AG08396 (cell line): ENCODE results near the gene PRIM2.
"Not testable (repeated sequence)": the region's sequence is repeated elsewhere in the genome, so short reads cannot be mapped to it uniquely, and the experiment has no call there.

ENCODE experiments used
- DNase-seq: peaks from one replicate; pipeline ENCODE4 v3.0.0; 2012; ENCODE audit warnings: low spot score, mixed read lengths

Gene PRIM2

GRCh38 chr6:57445790-57446468 is 128.5 kb downstream of the PRIM2 start:
- not testable (repeated sequence) for DNase-seq

DNA sequence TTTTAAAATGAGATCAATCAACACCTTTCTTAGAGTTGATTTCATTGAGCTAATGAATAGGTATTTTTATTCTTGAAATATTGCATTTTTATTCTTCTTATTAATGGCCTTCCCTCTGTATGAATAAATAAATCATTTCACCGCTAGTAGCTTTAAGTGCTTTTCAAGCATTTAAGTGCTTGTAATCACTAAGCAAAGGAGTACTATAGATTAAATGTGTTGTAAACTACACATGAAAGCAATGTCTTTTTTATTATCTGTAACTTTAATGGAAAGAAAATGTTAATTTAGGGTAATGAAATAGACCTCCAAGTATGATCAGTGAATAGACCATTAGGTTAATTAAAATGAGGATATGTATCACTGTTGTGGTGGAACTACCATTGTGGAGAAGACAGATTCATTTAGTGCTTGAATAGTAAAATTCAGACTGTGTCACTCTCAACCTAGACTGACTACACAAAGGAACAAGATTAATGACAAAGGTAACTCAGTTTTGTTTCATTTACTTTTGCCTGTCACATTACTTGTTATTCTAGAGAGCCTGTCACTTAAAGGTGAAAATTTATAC is 132.2 kb downstream of the PRIM2 start:
- not testable (repeated sequence) for DNase-seq

GRCh38 chr6:57459781-57460180 is 142.4 kb downstream of the PRIM2 start:
- not testable (repeated sequence) for DNase-seq

- not testable (repeated sequence) for DNase-seq
Observed at GRCh38 chr6:57461022-57461421, 143.6 kb downstream of the PRIM2 start.

- not testable (repeated sequence) for DNase-seq
Observed at GRCh38 chr6:57463809-57464208, 146.4 kb downstream of the PRIM2 start.

- DNase-seq = not testable (repeated sequence)
Observed at GRCh38 chr6:57465968-57466367, 148.5 kb downstream of the PRIM2 start.

- no peak for DNase-seq
Observed at GRCh38 chr6:57469072-57469471, 151.6 kb downstream of the PRIM2 start.

- DNase-seq = not testable (repeated sequence)
Observed at GRCh38 chr6:57470148-57470547, 152.7 kb downstream of the PRIM2 start.

DNA sequence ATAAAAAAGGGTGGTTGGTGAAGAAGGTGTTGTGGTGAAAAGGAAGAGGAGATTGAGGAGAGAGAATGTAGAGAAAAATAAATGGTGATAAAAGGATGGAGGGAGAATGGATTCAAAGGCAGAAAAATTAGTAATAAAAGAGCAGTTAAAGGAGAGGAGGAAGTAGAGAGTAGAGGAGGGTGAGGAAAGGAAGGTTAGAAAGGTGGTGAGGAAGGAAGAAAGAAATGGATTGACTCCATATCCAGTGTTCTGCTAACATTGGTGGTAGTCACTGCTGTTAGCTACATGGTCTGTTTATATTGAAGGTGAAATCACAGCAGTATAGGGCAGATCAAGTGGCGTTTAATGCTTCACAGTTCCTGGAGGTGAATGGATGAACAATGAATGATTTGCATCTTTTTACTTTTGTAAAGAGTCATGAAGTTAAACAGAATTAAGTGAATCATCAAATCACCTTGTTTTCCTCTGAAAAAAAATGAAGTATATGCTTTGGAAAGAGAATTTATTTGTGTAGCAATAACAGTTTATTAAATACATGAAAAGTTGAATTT is 154.0 kb downstream of the PRIM2 start:
- DNase-seq = not testable (repeated sequence)

- DNase-seq = peak; percentile 42
Observed at GRCh38 chr6:57472861-57473362, 155.5 kb downstream of the PRIM2 start.

DNA sequence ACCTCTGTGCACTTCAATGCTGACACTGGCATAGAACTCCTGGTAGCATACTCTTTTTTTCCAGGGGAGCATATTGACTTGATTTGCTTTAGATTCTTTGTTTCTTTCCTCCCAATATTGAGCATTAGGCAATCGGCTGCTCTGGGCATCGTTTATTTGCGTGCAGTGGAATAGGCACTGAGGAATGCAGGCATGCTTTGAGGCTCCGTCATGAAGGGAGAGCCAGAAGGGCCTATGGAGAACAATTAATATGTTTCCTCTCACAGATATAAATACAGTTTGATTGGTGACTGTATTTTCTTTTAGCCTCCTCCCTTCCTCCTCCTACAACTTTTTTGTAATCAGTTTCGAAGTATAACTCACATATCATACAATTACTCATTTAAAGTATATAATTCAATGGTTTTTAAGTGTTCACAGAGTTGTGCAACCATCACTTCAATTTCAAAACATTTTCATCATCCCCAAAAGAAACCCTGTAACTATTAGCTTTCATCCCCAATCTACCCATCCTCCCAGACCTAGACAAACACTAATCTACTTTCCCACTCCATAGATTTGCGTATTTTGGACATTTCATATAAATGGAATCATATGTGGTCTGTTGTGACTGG is 157.5 kb downstream of the PRIM2 start:
- not testable (repeated sequence) for DNase-seq

DNA sequence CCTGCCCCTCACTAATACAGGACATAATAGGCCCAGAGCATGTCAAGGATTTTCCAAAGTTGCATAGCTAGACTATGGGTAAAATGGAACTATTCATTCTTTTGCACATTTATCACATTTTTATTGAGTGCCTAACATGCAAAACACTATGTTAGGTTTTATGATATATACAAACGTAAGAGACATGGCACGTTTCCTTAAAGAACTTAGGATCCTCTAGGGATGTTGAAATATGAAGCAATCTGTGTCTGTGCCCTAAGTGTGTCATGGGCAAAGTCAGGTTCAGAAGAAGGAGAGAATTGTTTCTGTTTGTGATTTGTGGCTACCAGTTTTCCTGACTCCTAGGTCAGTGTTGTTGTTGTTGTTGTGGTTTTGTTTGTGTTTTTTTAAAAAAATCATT is 158.2 kb downstream of the PRIM2 start:
- not testable (repeated sequence) for DNase-seq

DNA sequence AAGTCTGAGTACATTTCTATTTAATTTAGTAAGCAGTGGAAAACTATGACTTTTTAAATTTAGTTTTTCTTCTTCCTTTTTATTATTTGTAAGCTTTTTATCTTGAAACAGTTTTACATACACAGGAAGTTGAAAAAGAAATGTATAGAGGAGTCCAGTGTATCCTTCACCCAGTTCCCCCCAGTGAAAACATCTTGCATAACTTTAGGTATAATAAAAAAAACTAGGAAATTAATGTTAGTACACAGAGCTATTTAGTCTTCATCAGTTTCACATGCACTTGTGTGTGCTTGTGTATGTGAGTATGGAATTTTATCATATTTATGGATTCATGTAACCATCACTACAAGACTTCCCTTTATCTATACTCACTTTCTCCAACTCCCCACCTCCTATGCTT is 162.8 kb downstream of the PRIM2 start:
- DNase-seq = not testable (repeated sequence)

DNA sequence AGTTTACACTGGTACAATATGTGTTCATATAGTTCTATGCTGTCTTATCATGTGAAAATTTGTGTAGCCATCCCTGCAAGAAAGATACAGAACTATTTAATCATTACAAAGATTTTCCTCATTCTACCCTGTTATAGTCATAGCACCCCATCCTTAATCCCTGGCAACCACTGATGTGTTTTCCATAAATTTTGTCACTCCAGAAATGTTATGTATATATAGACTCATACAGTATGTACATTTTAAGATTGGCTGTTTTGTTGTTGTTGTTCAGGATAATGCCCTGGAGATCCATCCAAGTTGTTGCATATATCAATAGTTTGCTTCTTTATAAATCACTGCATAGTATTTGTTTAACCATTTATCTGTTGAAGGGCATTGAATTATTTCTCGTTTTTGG is 163.7 kb downstream of the PRIM2 start:
- DNase-seq = not testable (repeated sequence)

DNA sequence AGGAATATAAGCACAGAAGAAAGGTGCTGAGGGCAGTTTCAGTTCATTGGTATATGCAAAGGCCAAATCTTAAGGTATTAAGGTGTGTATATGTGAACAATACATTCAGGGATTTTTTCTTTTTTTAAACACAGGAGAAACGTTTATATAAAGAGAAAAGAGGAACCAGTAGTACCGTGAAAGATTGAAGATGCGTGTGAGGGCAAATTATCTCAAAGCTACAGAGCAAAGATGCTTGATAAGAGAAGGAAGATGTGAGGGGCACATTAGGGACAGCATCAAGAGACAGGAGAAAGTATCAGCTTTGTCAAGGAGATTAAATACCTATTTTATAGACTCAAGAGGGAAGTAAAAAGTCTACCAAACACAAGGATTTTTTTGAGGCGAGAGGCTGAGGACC is 165.0 kb downstream of the PRIM2 start:
- not testable (repeated sequence) for DNase-seq

DNA sequence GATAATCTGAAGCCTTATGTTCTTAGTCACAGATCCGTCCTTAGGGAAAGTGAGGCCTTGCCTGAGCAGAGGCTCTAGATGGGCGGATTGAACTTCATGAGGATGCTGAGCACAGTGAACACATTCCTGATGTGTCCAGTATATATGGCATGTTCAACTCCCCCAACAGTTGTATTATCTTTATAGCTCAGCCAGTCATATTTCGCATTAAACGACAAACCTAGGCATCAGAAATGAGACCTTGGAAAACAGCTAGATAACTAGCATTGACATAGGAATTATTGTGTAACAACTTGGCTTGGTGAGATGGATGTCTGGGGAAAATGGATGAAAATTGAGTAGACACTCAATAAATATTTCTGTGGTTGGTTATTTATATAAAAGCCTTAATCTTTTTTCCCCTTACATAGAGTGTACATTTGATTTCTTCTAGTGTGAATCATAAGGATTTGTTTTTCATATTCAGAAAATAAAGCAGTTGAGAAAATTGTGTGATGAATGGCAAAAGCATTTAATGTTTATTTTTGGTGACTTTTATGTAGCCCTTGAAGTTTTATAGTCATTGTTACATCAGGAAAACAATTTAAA is 169.2 kb downstream of the PRIM2 start:
- not testable (repeated sequence) for DNase-seq

DNA sequence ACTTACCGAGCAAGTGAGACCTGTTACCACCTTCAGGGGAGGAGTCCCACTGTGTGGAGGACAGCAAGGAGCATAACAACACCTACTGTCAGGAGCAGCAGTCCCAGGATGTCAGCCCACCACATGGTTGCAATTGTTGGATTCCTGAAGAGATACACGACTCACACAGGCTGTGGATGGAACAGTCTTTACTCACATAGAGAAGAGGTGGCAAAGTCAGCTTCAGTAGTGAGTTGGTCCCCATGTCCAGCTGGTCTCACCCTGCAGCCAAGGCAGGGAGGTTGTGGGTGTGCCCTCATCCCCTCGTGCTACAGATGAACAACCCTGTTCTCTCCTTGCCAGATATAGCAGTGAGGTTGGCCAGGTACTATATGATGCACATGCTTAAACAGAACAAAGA is 171.1 kb downstream of the PRIM2 start:
- not testable (repeated sequence) for DNase-seq

DNA sequence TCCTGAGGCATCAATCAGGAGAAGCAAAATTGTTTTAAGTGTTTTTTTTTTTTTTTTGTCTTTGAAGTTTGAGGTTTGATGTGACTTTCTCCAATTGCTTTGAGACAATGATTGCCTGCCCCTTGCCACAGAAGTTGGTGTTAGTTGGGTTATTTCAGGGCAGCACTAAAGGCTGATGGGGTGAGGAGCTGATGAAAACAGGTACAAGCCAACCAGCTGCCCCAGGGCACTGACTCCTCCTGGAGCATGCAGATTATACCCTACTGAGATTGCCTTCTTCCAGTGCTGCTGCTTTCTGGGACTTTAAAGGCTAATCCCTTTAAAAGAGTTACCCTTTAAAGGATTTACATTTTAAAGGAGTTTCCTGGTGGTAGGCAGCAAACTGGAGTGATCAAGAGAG is 172.5 kb downstream of the PRIM2 start:
- DNase-seq = not testable (repeated sequence)

DNA sequence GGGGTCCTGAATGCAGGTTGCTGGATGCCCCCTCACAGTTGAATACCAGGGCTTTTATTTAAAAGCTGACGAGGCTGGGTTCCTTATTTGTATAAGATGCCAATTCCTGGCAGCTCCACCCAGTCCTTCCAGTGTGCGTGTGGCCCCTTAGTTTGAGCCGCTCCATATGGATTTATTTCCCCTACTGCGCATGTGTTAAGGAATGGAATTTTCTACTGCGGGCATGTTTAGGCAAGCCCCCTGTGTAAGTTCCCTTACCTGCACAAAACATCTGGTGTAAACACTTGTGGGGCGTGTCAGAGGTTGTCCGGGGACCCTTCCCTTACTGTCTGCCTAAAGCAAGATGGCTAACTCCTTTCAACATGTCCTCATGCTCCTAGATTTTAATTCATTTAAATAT is 174.4 kb downstream of the PRIM2 start:
- DNase-seq = not testable (repeated sequence)

DNA sequence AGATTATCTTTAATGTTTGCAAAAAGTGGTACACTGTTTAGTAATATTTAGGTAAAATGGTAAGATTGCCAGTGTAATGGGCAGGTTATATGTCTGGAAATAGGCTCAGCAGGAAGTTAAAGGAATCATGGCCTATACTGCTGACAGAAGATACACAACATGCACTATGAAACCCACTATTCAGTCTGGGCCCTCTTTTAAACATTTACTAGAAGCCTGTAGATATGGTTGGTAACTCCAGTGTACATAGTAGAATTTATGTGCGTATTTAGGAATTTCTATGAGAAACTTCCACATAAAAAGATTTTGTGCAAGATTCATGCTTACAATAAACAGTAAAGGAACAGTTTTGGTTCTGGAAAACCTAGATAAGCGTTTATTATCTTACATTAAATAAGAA is 178.8 kb downstream of the PRIM2 start:
- not testable (repeated sequence) for DNase-seq

- not testable (repeated sequence) for DNase-seq
Observed at GRCh38 chr6:57500368-57501021, 183.1 kb downstream of the PRIM2 start.

GRCh38 chr6:57502387-57502786 is 185.0 kb downstream of the PRIM2 start:
- not testable (repeated sequence) for DNase-seq
